ENCODE data around the gene C16orf92. TPM values are rescaled to one million over a fixed set of nuclear protein-coding genes. Genes with fewer than 3 reads are reported as not detected.

Gene C16orf92
- total and polyA plus RNA-seq, 7 experiments from 2014 or later: not detected

- H3K27ac ChIP-seq (ENCODE audit: low read depth, low read length): no peak overlapping the region
- ATAC-seq (no peak), DNase-seq (no peak)
- no peaks in the 10 kb centered on the region for H3K9me3 ChIP-seq (ENCODE audit: control insufficient read depth in 2 of 3, low read length in 3 of 3)
- peaks cover 0 to 48% (median 0%) of the 10 kb centered on the region in 3 experiments for H3K36me3 ChIP-seq (ENCODE audit: control insufficient read depth in 2 of 3, insufficient read depth in 3 of 3, low read length in 3 of 3)
- no peak overlapping the region for H3K4me3 ChIP-seq (ENCODE audit: low read length)
- H3K9me3 Mint-ChIP-seq: no peaks in the 10 kb centered on the region
- ChIA-PET POLR2A (interaction anchor here (1.1 to 3.1 kb wide), 3 partner anchors 8 to 302 kb away, joined by 3 to 10 read pairs (median 3); partner anchors contain the start of genes HIRIP3 and INO80E), CTCF (interaction anchor here (0.8 to 3.8 kb wide), 3 partner anchors 31 to 312 kb away, joined by 3 to 10 read pairs (median 10); no protein-coding TSS in a partner anchor)
- H3K36me3 Mint-ChIP-seq: peaks cover 0 to 13% (median 4%) of the 10 kb centered on the region in 5 donors
- peaks cover 0 to 14% (median 9%) of the 10 kb centered on the region in 7 donors for H3K4me1 Mint-ChIP-seq
- H3K27ac Mint-ChIP-seq: peak overlapping the region in 4 of 9 donors; percentile 5 to 82 (median 39)
- intact Hi-C loops (cut with micrococcal nuclease): loop anchor here in 1 of 2 donors (2.0 kb wide), 2 partner anchors 77 to 141 kb away; partner anchors contain the start of genes CDIPT and KCTD13
- H3K27me3 Mint-ChIP-seq: peaks cover 0 to 5% (median 0%) of the 10 kb centered on the region in 5 donors
- no peaks in the 10 kb centered on the region for H3K27me3 ChIP-seq (ENCODE audit: control insufficient read depth in 2 of 2, insufficient read depth in 2 of 2, low read length in 2 of 2)
- no peaks in the 10 kb centered on the region for H3K4me1 ChIP-seq (ENCODE audit: control insufficient read depth in 2 of 2, insufficient read depth in 2 of 2, low read length in 2 of 2)
- no peak overlapping the region for H3K4me3 Mint-ChIP-seq
These were observed 19.2 kb upstream of the C16orf92 start for GRCh38 chr16:30003670-30004423.

DNA sequence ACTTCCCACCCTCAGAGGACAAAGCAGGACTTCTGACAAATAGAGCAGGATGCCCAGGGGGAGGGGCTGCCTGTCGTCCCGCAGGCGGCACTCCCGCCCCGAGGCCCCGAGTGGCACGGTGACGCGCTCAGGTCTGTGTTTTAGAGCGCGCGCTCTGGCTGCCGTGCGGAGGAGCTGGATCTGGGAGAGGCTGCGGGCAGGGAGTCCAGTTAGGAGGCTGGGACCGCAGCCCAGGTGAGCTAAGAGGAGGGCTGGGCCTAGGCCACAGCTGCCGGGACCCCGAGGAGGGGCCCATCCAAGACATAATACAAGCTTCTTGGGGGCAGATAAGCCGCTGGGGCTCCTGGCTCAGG is 18.6 kb upstream of the C16orf92 start:
- H3K4me3 Mint-ChIP-seq: no peak overlapping the region
- H3K9me3 ChIP-seq (ENCODE audit: control insufficient read depth in 2 of 3, low read length in 3 of 3): no peaks in the 10 kb centered on the region
- DNase-seq (no peak), ATAC-seq (no peak)
- peaks cover 0 to 44% (median 0%) of the 10 kb centered on the region in 3 experiments for H3K36me3 ChIP-seq (ENCODE audit: control insufficient read depth in 2 of 3, insufficient read depth in 3 of 3, low read length in 3 of 3)
- no peak overlapping the region for H3K4me3 ChIP-seq (ENCODE audit: low read length)
- peaks cover 0 to 10% (median 6%) of the 10 kb centered on the region in 7 donors for H3K4me1 Mint-ChIP-seq
- H3K36me3 Mint-ChIP-seq: peaks cover 0 to 10% (median 3%) of the 10 kb centered on the region in 5 donors
- ChIA-PET POLR2A (interaction anchor here (1.1 to 3.1 kb wide), 3 partner anchors 8 to 303 kb away, joined by 3 to 10 read pairs (median 3); partner anchors contain the start of genes HIRIP3 and INO80E), CTCF (interaction anchor here (0.6 to 3.8 kb wide), 5 partner anchors 31 to 313 kb away, joined by 3 to 10 read pairs (median 3); no protein-coding TSS in a partner anchor)
- peaks cover 0 to 9% (median 0%) of the 10 kb centered on the region in 5 donors for H3K27me3 Mint-ChIP-seq
- no peaks in the 10 kb centered on the region for H3K27me3 ChIP-seq (ENCODE audit: control insufficient read depth in 2 of 2, insufficient read depth in 2 of 2, low read length in 2 of 2)
- no peaks in the 10 kb centered on the region for H3K9me3 Mint-ChIP-seq
- H3K4me1 ChIP-seq (ENCODE audit: control insufficient read depth in 2 of 2, insufficient read depth in 2 of 2, low read length in 2 of 2): no peaks in the 10 kb centered on the region
- no peak overlapping the region for H3K27ac ChIP-seq (ENCODE audit: low read depth, low read length)
- intact Hi-C loops (cut with micrococcal nuclease): loop anchor here in 1 of 2 donors (2.0 kb wide), 2 partner anchors 78 to 142 kb away; partner anchors contain the start of genes CDIPT and KCTD13
- H3K27ac Mint-ChIP-seq: peak overlapping the region in 2 of 9 donors; percentile 30 to 82

DNA sequence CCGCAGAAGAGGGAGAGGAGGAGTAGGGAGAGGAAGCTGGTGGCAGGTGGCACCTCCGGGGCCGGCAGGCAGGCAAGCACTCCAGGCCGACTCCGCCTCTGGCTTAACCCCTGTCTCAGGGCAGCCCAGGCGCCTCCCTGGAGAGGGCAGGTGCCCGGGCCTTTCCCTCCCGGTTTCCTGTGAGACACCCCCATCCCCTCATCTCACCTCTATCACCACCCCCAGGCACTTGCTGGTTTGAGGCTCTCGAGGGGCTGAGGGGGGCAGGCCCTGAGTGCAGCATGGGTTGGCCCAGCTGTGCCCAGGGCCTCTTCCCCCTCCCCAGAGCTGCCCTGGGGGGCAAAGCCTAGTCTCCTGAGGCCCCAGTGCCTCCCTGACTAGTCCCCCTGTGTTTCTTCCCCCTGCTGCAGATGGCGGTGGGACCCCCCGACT is 18.2 kb upstream of the C16orf92 start:
- Histone ChIP-seq H3K27ac (ENCODE audit: low read depth, low read length) (no peak overlapping the region), H3K4me3 (ENCODE audit: low read length) (no peak overlapping the region), H3K36me3 (ENCODE audit: control insufficient read depth in 2 of 3, insufficient read depth in 3 of 3, low read length in 3 of 3) (peaks cover 0 to 40% (median 0%) of the 10 kb centered on the region in 3 experiments), H3K27me3 (ENCODE audit: control insufficient read depth in 2 of 2, insufficient read depth in 2 of 2, low read length in 2 of 2) (no peaks in the 10 kb centered on the region), H3K4me1 (ENCODE audit: control insufficient read depth in 2 of 2, insufficient read depth in 2 of 2, low read length in 2 of 2) (no peaks in the 10 kb centered on the region), H3K9me3 (ENCODE audit: control insufficient read depth in 2 of 3, low read length in 3 of 3) (no peaks in the 10 kb centered on the region)
- ChIA-PET CTCF (interaction anchor here (0.6 to 3.8 kb wide), 8 partner anchors 32 to 855 kb away, joined by 3 to 10 read pairs (median 3); no protein-coding TSS in a partner anchor), POLR2A (interaction anchor here (1.1 to 3.1 kb wide), 3 partner anchors 9 to 303 kb away, joined by 3 to 10 read pairs (median 3); partner anchors contain the start of genes HIRIP3 and INO80E)
- peak overlapping the region in 1 of 9 donors; percentile 28 for H3K27ac Mint-ChIP-seq
- DNase-seq (no peak), ATAC-seq (no peak)
- intact Hi-C loops (cut with micrococcal nuclease): loop anchor here (1.0 to 2.0 kb wide), 5 partner anchors 78 to 313 kb away; partner anchors contain the start of genes CDIPT (in 2 of the 2) and KCTD13 (in 1 of the 2)
- peaks cover 0 to 6% (median 2%) of the 10 kb centered on the region in 7 donors for H3K4me1 Mint-ChIP-seq
- H3K4me3 Mint-ChIP-seq: no peak overlapping the region
- no peaks in the 10 kb centered on the region for H3K9me3 Mint-ChIP-seq
- peaks cover 0 to 10% (median 0%) of the 10 kb centered on the region in 5 donors for H3K36me3 Mint-ChIP-seq
- peaks cover 0 to 13% (median 0%) of the 10 kb centered on the region in 5 donors for H3K27me3 Mint-ChIP-seq

- Histone ChIP-seq H3K4me1 (ENCODE audit: control insufficient read depth in 2 of 2, insufficient read depth in 2 of 2, low read length in 2 of 2) (peaks cover 4 to 6% of the 10 kb centered on the region in 2 donors), H3K27me3 (ENCODE audit: control insufficient read depth in 2 of 2, insufficient read depth in 2 of 2, low read length in 2 of 2) (peaks cover 0 to 4% of the 10 kb centered on the region in 2 donors), H3K36me3 (ENCODE audit: control insufficient read depth in 2 of 3, insufficient read depth in 3 of 3, low read length in 3 of 3) (peaks cover 0 to 34% (median 0%) of the 10 kb centered on the region in 3 experiments), H3K9me3 (ENCODE audit: control insufficient read depth in 2 of 3, low read length in 3 of 3) (no peaks in the 10 kb centered on the region), H3K27ac (ENCODE audit: low read depth, low read length) (no peak overlapping the region), H3K4me3 (ENCODE audit: low read length) (no peak overlapping the region)
- H3K9me3 Mint-ChIP-seq: no peaks in the 10 kb centered on the region
- ATAC-seq (peak; percentile 76), DNase-seq (peak in 7 of 9 donors; percentile 30 to 48 (median 43))
- peaks cover 0 to 9% (median 4%) of the 10 kb centered on the region in 7 donors for H3K4me1 Mint-ChIP-seq
- no peak overlapping the region for H3K4me3 Mint-ChIP-seq
- POLR2A ChIA-PET: interaction anchor here (0.6 to 3.1 kb wide), 3 partner anchors 10 to 573 kb away, joined by 3 to 10 read pairs (median 4); partner anchors contain the start of genes HIRIP3 and INO80E
- H3K27ac Mint-ChIP-seq: peak overlapping the region in 1 of 9 donors; percentile 48
- peaks cover 0 to 10% (median 0%) of the 10 kb centered on the region in 5 donors for H3K36me3 Mint-ChIP-seq
- intact Hi-C loops (cut with micrococcal nuclease): loop anchor here (1.0 to 2.0 kb wide), 5 partner anchors 79 to 313 kb away; partner anchors contain the start of genes CDIPT (in 2 of the 2) and KCTD13 (in 1 of the 2)
- CTCF ChIA-PET: interaction anchor here (0.7 to 3.8 kb wide), 6 partner anchors 196 to 854 kb away, joined by 3 to 10 read pairs (median 6); no protein-coding TSS in a partner anchor
- peaks cover 0 to 19% (median 0%) of the 10 kb centered on the region in 5 donors for H3K27me3 Mint-ChIP-seq
These were observed 17.5 kb upstream of the C16orf92 start for GRCh38 chr16:30005341-30006094.

- no peak for DNase-seq
- Mint-ChIP-seq H3K36me3 (peaks cover 0 to 10% (median 0%) of the 10 kb centered on the region in 5 donors), H3K9me3 (no peaks in the 10 kb centered on the region), H3K4me3 (no peak overlapping the region), H3K4me1 (peaks cover 0 to 9% (median 4%) of the 10 kb centered on the region in 7 donors), H3K27me3 (peaks cover 0 to 20% (median 0%) of the 10 kb centered on the region in 5 donors), H3K27ac (peak overlapping the region in 1 of 9 donors; percentile 39)
- Histone ChIP-seq H3K4me3 (ENCODE audit: low read length) (no peak overlapping the region), H3K4me1 (ENCODE audit: control insufficient read depth in 2 of 2, insufficient read depth in 2 of 2, low read length in 2 of 2) (peaks cover 6 to 8% of the 10 kb centered on the region in 2 donors), H3K27me3 (ENCODE audit: control insufficient read depth in 2 of 2, insufficient read depth in 2 of 2, low read length in 2 of 2) (peaks cover 0 to 4% of the 10 kb centered on the region in 2 donors), H3K27ac (ENCODE audit: low read depth, low read length) (no peak overlapping the region), H3K36me3 (ENCODE audit: control insufficient read depth in 2 of 3, insufficient read depth in 3 of 3, low read length in 3 of 3) (peaks cover 0 to 29% (median 0%) of the 10 kb centered on the region in 3 experiments), H3K9me3 (ENCODE audit: control insufficient read depth in 2 of 3, low read length in 3 of 3) (no peaks in the 10 kb centered on the region)
- ATAC-seq: no peak
- CTCF ChIA-PET: interaction anchor here (2.9 to 3.8 kb wide), 2 partner anchors 305 to 315 kb away, joined by 10 read pairs; no protein-coding TSS in a partner anchor
- intact Hi-C loops (cut with micrococcal nuclease): no loop called here
- POLR2A ChIA-PET: interaction anchor here (0.6 to 3.1 kb wide), 3 partner anchors 10 to 572 kb away, joined by 3 to 10 read pairs (median 4); partner anchors contain the start of genes HIRIP3 and INO80E
These were observed 16.9 kb upstream of the C16orf92 start for GRCh38 chr16:30006095-30006473.

Data from naive thymus-derived CD4-positive, alpha-beta T cell (primary cell).